Tongue (tissue), 2 donors: ENCODE measurements around the gene RALGPS1. TPM values are rescaled to one million over a fixed set of nuclear protein-coding genes. Genes with fewer than 3 reads are reported as not detected.
A peak's percentile ranks its signal among the peaks of the same experiment; 100 is the strongest.

Source experiments
- DNase-seq: peaks from one replicate; pipeline ENCODE4 v3.0.0-alpha.2; 2015
- total RNA-seq: library from RNA; depleted of rRNA; stranded (reverse); fragments of >200 nt; gene quantifications from one replicate; pipeline ENCODE4 v1.2.3, GENCODE V29; 2014

RALGPS1 gene
- total RNA-seq, 1 donor from 2014 or later, result 11.7 TPM

DNA sequence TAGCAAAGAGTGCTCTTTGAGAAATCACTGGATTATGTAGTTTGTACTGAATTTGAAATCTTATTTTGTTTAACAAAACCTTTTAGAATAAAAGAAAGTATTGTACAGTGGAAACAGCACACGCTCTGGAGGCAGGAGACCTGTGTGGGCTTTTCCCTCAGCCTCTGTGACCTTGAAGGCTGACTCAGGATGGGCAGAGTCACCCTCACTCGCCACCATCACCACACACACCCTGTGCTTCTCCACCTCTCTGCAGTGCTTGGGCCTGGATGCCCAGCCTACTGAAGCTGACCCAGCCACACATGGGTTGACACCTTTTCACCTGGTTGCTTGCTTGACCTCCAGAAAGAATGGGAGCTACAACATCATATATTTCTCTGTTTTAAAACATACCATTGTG, 188.2 kb downstream of the RALGPS1 start:
- DNase-seq, result no peak

DNA sequence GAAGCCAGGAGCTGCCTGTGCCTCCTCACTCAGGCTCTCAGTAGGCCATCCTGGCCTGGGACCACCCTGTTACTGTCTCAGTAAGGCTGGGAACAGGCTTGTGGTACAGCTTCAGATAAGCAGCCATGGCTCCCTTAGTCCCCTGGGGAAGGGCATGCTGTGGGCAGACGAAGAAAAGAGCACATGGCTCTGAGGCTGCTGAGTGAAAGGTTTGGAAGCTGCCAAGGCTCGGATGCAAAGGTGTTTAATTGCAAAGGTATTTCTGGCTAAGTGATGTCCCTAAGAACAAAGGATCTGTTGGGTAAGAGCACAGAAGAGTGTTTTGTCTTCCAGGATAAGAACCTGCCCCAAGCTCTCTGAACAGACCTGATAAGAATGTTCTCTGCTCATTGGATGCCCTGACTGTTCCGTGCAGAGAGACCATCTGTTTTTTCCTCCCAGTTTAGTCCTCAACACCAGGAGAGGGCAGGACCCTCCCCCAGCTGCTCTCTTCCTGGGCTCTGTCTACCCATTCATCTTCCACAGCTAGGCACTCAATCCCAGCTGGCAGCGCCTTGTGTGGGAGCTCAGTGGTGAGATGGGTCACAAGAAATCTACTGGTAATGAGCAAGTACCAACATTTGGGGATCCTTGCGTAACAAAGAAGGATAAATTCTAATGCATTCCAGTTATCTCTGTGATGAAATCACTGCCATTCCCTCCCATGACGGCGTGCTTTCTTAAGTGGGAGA, 190.2 kb downstream of the RALGPS1 start:
- DNase-seq, result no peak

DNA sequence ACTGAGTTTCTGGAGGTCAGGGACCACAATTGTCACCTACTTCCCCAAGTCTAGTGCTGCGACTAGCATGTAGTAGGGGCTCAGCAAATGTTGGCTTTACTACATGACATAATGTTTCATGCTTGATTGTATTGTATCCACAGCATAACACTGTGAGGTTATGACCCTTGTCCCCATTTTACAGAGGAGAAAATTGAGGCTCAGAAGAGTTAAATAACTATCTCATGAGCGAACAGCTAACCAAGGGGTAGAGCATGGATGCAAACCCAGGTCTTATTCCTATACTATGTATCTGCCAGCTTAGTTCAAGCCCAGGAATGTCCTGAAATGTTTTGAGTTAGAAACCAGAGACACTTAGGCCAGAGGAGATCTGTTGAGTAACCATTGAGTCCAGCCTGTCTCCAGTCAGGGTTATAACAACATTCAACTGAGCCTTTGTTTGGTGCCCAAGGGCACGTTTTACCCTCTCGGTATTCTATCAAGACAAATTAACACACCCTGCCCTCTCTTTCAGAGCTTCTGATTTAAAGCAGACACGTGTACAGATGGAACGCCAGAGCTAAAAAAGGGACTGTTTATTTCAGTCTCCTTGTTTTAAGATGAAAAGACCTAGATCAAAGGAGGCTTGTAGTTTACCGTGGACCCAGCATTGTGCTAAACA, 191.4 kb downstream of the RALGPS1 start:
- DNase-seq, result no peak

DNA sequence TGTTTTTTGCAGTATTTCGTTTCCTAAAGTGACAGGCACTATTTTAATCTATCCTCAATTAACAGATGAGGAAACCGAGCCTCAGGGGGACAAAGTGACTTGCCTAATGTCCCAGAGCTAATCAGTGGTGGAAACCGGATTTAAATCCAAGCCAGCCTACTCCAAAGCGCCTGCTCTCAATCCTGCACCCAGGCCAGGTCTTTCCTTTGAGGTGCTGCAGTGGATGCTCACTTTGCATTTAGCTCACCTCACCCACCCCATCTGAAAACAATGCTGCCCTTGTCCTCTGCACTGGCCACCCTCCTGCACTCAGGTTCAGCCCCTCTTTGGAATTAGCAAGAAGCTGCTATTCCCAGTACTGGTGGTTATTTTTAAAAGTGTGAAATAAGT, 191.9 kb downstream of the RALGPS1 start:
- DNase-seq, result no peak

DNA sequence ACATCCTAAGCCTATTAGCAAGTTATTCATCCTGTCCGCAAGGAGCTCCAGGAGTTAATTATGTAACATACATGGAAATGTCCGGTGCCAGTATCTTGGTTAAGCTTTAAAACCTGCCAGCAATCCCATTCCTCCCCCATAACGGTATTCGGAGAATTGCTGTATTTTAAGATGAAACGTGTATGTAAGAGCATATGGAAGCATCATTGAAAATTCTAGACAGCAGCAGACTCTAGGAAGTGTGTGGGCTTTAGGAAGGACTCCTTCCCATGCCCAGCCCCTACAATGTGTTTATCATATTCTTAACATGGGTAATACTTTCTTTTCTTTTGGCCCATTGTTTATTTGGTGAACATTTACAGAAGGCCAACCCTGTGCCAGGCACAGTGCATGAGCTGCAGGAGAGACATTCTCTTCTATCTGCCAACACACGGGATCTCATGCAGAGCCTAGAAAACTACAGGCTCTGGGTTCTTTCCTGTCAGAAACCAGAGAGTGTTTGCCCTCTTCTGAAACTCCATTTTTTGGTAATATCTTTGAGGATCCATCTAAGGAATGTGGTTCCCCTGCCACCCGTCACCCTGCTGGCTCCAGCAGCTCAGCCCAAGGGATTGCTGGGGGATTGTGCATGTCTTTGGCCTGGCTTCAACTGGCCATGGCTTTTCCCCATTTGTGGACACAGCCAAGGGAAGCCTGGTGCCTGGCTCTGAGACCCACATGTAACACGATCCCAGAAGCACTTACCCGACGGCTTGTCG, 192.8 kb downstream of the RALGPS1 start:
- DNase-seq, result no peak

DNA sequence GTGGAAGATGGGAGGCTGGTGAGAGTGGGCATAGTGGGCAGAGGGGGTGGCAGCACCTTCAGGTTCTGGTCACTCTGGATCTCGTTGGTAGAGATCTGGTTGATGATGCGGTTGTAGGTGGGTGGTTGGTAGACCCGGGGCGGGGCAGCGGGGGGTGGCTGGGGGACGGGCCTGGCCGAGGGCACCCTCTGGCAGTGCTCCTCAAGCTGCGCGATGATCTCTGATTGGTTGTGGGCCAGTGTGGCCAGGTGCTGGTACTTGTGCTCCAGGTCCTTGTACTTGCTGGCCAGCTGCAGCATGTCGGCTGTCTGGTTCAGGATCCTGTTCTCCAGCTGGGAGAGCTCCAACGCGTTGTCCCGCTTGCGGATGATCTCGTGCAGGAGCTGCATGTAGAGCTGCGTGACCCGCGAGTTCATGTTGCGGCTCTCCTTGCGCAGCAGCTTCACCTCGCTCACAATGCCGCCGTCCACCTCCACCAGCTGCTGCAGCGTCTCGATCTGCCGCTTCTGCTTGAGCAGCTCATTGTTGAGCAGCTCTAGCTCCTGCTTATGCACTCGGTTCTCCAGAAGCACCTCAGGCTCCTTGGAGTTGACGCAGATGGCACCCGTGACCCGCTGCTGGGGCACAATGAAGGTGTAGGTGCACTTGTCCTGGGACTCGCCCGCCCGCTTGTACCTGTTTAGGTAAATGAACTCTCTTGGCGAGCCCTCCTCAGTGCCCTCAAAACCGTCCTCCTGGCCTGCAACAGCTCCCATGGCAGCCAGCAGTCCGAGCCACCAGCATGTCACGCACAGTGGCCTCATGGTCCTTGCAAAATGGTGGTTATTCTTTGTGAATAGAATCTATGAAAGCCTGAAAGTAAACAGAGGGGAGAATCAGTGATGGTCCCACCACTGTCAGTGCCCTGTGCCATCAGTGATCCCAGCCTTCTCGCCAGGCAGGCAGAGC, 193.6 kb downstream of the RALGPS1 start:
- DNase-seq, result no peak

DNA sequence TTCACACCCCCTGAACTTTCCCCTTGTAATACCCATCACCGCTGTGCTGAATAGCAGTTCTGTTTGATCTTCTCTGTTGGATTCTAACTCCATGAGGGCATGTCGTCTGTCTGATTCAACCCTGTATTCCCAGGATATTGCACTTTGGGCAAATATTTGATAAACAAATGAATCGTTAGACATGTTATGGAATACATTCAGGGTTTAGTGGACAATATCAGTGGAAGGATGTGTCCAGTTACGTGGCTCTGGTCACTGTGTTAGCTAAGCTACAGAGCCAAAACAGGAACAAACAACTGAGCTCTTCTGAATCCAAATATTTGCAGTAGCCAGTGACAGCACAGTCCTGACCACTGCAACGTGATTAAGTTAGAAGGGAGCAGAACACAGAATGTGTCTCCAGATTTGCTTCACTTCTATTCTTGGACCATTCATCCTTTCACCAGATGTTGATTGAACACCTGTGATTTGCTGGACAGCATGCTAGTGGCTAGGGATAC, 194.7 kb downstream of the RALGPS1 start:
- no peak for DNase-seq

DNA sequence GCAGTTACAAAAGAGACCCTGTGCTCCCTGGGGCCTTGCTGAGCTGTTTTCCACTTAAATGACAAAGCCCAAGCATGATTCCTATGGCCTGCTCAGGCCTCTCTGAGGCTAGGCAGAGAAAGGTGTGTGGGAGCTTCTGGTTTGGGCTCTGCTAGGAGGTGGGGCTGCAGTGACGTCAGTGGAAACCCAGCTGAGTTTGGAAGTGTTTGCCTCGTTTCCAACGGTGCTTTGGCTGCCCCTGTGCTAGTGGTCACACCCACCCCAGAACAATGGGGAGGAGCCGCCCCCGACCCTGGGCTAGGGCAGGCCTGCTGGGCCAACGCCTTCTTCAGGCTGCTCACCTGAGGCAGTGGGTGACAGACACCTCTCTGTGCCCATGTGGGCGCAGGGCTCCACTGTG, 197.5 kb downstream of the RALGPS1 start:
- DNase-seq, result peak; percentile 79

DNA sequence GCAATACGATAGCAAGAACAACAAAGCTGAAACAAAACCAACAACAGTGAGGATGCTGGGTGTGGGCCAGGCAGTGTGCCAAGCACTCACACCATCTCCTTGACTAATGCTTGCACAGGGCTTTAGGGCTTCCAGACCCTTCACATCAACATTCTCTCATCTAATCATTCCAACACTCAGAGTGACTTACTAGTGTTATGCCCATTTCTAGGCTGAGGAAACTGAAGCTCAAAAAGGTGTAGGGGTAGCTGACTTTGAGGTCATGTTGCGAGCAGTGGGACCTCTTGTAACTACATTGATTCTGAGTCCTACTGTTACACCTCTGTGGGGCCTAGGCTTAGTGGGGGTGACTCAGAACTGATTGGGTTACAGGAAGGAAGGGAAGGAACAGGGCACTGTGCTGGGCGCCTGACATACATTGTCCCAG, 198.2 kb downstream of the RALGPS1 start:
- peak; percentile 39 for DNase-seq

DNA sequence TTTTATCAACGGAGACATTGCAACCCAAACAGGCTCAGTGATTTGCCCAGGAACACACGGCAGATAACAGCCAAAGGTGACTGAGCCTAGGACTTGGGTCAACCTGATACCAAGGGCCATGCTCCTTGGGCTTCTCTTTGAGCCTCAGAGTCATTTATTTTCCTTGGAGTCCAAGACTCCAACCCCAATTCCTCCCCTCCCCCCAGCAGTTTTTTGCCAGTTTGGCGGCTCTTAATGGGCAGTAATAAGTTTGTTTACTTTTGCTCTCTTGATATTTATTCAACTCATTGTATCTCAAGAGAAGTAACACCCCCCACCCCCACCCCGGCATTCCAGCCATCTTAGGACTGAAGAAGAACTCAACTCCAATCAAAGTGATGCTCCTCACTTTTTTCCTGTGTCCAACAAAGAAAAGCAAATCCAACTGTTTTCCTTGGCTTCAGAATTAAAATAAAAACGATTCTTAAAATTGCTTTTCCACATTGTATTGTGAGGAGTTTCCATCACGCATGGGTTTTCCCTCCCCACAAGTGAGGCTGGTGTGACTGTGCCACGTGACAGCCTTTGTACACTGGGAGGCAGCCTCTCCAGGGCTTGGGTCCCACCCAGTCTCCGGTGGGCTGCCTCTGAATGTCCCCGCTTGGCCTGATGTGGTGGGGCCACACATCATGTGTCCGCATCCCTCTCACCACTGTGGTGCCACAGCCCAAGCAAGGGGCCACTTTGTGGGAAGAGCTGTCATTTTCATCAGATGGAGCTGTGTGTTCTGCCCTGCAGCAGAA, 198.8 kb downstream of the RALGPS1 start:
- peak; percentile 28 for DNase-seq

DNA sequence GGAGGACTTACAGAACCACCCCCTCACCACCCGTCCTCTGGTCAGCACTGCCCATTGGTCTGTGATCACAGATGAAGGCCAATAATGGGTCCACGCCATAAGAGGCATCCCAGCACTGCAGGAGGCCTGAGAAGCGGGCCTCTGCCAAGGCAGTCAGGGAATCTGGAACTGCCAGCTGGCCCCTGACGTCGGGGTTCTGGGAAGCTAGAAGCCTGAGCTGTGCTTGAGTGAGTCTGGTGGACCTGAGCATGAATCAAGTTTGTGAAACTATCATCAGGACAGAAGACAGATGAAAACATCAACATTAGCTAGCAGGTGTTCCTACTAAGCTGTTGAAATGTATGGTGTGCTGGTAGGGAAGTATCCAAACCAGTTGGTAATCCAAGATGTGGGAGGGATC, 200.0 kb downstream of the RALGPS1 start:
- DNase-seq, result no peak

DNA sequence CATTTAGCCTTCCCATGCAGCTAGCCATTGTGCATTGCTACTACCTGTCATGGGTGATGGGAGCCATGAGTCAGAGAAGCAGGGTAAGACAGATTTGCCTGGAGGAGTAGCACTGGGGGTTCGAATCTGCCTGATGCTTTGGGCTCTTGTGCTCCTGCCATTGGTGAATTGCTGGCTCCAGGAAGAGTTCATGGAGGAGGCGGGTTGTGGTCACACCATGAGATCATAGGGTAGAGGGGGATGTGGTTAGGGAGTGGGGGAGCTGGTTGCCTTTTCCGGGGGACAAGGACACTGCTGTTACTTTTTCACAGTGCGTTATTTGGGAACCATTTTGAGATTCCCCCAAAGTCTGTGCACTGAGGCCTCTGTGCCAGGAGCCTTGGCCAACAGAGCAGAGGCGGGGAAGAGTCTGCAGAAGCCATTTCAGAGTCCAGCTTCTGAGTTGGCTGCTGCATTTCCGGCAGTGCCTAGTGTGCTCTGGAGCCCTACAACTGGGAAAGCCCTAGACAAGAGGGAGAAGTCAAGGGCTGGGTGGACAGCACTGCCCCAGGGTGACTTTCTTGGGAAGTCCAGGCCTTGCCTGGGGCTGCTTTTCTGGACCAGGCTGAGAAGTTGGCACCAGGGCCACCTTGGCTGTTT, 201.6 kb downstream of the RALGPS1 start:
- no peak for DNase-seq

DNA sequence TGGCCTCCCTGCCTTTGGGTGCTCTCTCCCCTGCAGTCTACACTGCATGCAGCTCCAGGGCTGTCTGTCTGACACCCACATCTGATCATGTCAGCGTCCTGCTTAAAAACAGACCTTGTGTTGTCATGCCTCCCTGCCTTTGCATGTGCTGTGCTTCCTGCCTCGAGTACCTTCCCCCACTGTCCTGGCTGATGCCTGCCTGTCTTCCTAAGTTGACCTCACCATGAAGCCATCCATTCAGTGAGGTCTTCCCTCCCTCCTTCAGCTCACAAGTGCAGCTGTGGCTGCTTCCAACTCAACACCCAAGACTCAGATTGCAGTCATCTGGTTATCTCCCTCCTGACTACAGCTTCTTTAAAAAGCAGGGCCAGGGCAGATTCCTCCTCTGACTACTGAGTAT, 202.4 kb downstream of the RALGPS1 start:
- DNase-seq, result no peak

DNA sequence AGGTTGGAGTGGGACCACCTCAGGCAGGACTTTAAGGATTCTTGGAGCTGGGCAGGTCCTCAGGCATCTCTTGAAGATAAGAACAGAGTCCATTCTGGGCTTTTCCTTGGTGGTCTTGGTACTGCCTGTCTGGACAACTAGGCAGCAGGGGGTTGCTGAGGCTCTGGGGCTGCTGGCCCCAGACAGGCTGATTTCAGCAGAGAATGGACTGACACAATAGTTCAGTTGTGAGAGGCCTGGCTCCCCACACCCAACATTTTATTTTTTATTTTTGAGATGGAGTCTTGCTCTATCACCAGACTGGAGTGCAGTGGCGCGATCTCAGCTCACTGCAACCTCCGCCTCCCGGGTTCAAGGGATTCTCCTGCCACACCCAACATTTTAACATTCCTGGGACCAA, 203.2 kb downstream of the RALGPS1 start:
- no peak for DNase-seq

DNA sequence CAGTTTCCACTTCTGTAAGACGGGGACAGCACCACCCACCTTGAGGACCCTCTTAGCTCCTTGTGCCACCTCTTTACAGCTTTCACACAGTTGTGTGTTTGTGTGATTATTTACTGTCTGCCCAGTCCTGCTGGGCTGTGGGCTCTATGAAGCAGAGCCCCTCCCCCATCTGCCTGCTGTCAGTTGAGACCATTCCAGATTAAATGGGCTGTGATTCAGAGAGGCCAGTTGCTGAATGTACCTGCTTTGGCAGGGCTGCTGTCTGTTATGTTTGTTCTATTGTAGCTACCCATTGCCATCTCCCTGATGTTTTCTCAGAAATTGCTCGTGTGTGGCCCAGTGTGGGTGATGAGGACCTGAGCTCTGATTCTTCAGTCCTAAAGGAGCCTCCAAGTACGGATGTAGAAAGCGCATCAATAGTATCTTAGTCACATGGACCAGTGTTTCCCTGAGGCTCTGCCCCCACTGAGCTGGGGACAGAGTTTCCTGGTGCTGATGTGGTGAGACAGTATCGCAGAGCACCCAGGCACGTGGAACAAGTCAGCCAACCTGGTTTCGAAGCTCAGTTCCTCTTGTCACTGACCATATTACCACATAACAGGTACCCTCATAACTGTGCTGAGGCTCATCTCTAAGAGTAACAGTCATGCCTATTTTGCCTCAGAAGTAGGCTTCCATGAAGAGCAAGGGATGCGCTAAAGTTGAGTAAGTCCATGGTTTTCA, 204.2 kb downstream of the RALGPS1 start:
- DNase-seq, result no peak

DNA sequence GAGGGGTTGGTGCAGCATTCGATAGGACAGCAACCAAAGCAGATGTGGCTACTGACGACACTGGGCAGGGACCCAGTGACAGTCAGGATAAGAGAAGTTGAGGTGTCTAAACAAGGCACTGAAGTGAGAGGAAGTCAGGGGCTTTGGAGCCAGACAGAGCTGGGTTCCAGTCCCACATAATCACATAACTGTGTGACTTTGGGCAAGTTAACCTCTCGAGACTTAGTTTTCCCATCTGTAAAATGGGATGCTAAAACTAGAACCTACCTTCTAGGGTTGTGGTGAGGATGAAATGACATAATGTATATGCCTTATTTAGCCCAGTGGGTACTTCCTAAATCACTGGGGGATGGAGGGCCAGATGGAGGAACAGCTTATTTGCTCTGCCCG, 204.7 kb downstream of the RALGPS1 start:
- no peak for DNase-seq

DNA sequence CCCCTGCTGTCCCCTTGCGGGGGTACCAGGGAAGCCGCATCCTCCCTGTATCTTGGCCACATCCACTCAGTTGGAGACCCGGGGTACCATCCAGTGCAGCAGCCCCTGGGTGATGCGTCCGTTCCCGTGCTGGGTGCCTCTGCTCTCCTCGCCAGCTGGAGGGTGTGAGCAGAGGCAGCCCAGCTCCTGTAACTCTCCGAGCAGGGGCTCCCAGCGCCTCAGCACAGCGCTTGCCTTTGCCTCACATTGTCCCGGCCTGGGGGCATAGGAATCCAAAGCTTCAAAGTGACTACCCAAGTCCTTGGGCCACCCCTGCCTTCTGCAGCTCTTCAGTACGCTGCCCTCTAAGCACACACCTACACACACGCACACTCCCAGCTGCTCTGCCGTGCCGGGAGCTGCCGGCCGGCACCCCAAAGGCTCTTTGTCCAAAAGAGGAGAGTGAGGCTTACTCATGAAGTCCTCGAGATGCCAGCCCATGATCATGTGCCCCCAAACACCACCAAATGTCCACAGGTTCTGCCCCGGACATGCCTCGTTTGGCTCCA, 207.1 kb downstream of the RALGPS1 start:
- peak; percentile 46 for DNase-seq

DNA sequence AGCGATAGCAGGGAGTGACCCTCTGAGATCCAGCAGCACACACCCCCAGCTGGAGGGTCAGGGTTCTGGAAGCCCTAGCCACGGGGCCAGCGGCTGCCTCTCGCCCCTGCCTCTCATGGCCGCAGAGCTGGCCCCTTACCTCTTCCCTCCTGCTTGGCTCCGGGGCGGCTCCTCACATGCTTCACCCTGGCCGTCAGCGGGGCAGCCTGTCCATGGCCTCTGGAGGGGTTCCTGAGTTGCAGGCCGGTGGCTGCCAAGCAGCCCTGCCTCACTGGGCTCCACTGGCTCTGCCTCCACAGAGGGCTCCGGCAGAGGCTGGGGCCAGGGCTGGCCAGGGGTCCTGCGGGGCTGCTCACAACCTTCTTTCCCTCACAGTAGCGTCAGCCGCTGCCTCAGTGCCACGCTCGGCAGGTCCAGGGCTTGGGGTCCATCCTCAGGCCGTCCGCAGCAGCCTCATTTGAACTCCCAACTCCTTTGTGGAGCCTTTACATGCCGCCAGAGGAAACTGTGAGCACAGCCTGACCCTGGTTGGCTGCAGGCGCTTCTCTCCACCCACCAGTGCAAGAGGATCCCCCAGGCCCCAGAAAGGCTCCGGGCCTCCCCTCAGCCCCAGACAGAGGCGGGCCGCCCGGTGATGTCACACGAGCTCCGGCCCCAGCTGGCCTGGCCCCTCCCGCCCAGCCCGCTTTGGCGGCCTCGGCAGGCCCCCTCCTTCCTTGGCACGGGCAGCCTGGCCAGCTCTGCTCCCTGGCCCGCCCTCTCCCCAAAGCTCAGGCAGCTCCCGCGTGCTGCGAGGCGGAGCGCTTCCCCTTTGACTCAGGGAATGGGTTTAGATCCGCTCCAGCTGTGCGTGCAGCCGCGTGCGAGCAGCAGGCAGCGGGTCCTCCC, 207.8 kb downstream of the RALGPS1 start, which contains the start of gene ANGPTL2:
ANGPTL2 (minus strand) TSS at position 460 of the 888 bp plus-strand sequence. CDS start 13,904 bp downstream, outside the sequence.
- peak; percentile 98 for DNase-seq
